HepG2 (cell line): ENCODE results near the gene HSD11B1. TPM values are rescaled to one million over a fixed set of nuclear protein-coding genes. Genes with fewer than 3 reads are reported as not detected.

Experiments
- FLYWCH1 ChIP-seq: sonication (generic); formaldehyde crosslinking; IDR thresholded peaks from 2 replicates; pipeline ENCODE4 v1.8.1; 2023; ENCODE audit warnings: mild to moderate bottlenecking, missing genetic modification reagents
- KAT2B ChIP-seq: fragments of 150-350 bp; IDR thresholded peaks from 2 replicates; pipeline ENCODE4 v1.6.1; 2014; ENCODE audit warnings: low read depth, low read length, borderline replicate concordance
- MED1 ChIP-seq: sonication (generic); formaldehyde crosslinking; IDR thresholded peaks from 2 replicates; pipeline ENCODE4 v1.4.0; 2020; ENCODE audit warnings: missing genetic modification reagents
- NONO ChIP-seq, 2 experiments: fragments of 450-650 bp in 1 of 2; sonication (generic) in 1 of 2; formaldehyde crosslinking in 1 of 2; IDR thresholded peaks in 1 of 2; conservative IDR thresholded peaks in 1 of 2; 2 replicates each; pipeline versions ENCODE4 v1.6.1 to v1.8.0; 2017 to 2022; ENCODE audit warnings: mild to moderate bottlenecking in 1 of 2, missing genetic modification reagents in 1 of 2, moderate library complexity in 1 of 2
- NRL ChIP-seq: sonication (generic); formaldehyde crosslinking; IDR thresholded peaks from 2 replicates; pipeline ENCODE4 v1.5.0; 2020; ENCODE audit warnings: missing genetic modification reagents, mild to moderate bottlenecking, moderate library complexity, borderline replicate concordance
- PAX8 ChIP-seq: sonication (generic); formaldehyde crosslinking; IDR thresholded peaks from 2 replicates; pipeline ENCODE4 v1.8.0; 2022; ENCODE audit warnings: mild to moderate bottlenecking, missing genetic modification reagents, borderline replicate concordance
- RAD21 ChIP-seq: fragments of 450-650 bp; formaldehyde crosslinking; IDR thresholded peaks from 2 replicates; pipeline ENCODE4 v1.5.0; 2020; ENCODE audit warnings: mild to moderate bottlenecking
- RFX1 ChIP-seq: fragments of 450-650 bp; IDR thresholded peaks from 2 replicates; pipeline ENCODE4 v1.6.1; 2017
- RNF2 ChIP-seq: fragments of 450-650 bp; conservative IDR thresholded peaks from 2 replicates; pipeline ENCODE4 v1.6.1; 2016; ENCODE audit warnings: low read depth
- SMARCC2 ChIP-seq: fragments of 450-650 bp; IDR thresholded peaks from 2 replicates; pipeline ENCODE4 v1.6.1; 2017; ENCODE audit warnings: antibody characterized with exemption, mild to moderate bottlenecking
- SRF ChIP-seq: IDR thresholded peaks from 2 replicates; pipeline ENCODE4 v1.6.1; 2011; ENCODE audit warnings: mild to moderate bottlenecking, low read depth, low read length, moderate library complexity
- ZBTB42 ChIP-seq: sonication (generic); formaldehyde crosslinking; IDR thresholded peaks from 2 replicates; pipeline ENCODE4 v1.5.0; 2020; ENCODE audit warnings: mild to moderate bottlenecking, missing genetic modification reagents
- ZMYM2 ChIP-seq: sonication (generic); formaldehyde crosslinking; IDR thresholded peaks from 2 replicates; pipeline ENCODE4 v1.8.0; 2022; ENCODE audit warnings: mild to moderate bottlenecking, missing genetic modification reagents
- ZNF20 ChIP-seq: sonication (generic); formaldehyde crosslinking; IDR thresholded peaks from 2 replicates; pipeline ENCODE4 v1.4.0; 2020; ENCODE audit warnings: mild to moderate bottlenecking, moderate library complexity, missing genetic modification reagents
- ZNF484 ChIP-seq: sonication (generic); formaldehyde crosslinking; IDR thresholded peaks from 2 replicates; pipeline ENCODE4 v1.5.1; 2020; ENCODE audit warnings: mild to moderate bottlenecking, low read depth, missing genetic modification reagents, borderline replicate concordance
- ZNF749 ChIP-seq: sonication (generic); formaldehyde crosslinking; IDR thresholded peaks from 2 replicates; pipeline ENCODE4 v1.8.0; 2022; ENCODE audit warnings: mild to moderate bottlenecking, missing genetic modification reagents, moderate library complexity, borderline replicate concordance
- ZNF850 ChIP-seq: sonication (generic); formaldehyde crosslinking; conservative IDR thresholded peaks from 2 replicates; pipeline ENCODE4 v1.9.0; 2021; ENCODE audit warnings: mild to moderate bottlenecking, missing genetic modification reagents
- ZNF879 ChIP-seq: sonication (generic); formaldehyde crosslinking; IDR thresholded peaks from 2 replicates; pipeline ENCODE4 v1.8.1; 2023; ENCODE audit warnings: missing genetic modification reagents
- ZSCAN21 ChIP-seq: sonication (generic); formaldehyde crosslinking; IDR thresholded peaks from 2 replicates; pipeline ENCODE4 v1.8.0; 2022; ENCODE audit warnings: mild to moderate bottlenecking, missing genetic modification reagents, moderate library complexity, borderline replicate concordance
- polyA plus RNA-seq, 8 experiments: library from polyadenylated mRNA; depleted of rRNA in 3 of 8; stranded (reverse) in 7 of 8; unstranded in 1 of 8; fragments of >200 nt; fragmentation: Illumina TruSeq in 4 of 8; extraction: Trizol in 4 of 8; gene quantifications; 2 replicates each; pipeline versions ENCODE4 v1.2.1 to v1.2.3, GENCODE V29; 2011 to 2016; ENCODE audit warnings: low read depth in 4 of 8, missing spikeins in 1 of 8, mixed read lengths in 1 of 8; ENCODE audit not compliant: insufficient read depth in 1 of 8
- total RNA-seq, 5 experiments: library from RNA; depleted of rRNA; stranded (reverse); fragments of >200 nt; fragmentation: Illumina TruSeq; extraction: Trizol; gene quantifications; 2 replicates each; pipeline ENCODE4 v1.2.3, GENCODE V29; 2016; ENCODE audit warnings: low read depth in 1 of 5
- TF ChIP-seq, protein P1 (sequence below): sonication (generic); formaldehyde crosslinking; IDR thresholded peaks from 2 replicates; pipeline ENCODE4 v1.8.0; 2022; ENCODE audit warnings: low read depth, missing genetic modification reagents
- TF ChIP-seq, protein P2 (sequence below): IDR thresholded peaks from 2 replicates; pipeline ENCODE4 v1.6.1; 2018; ENCODE audit warnings: missing genetic modification reagents, mild to moderate bottlenecking, missing compliant biosample characterization
- TF ChIP-seq, protein P3 (sequence below): sonication (generic); formaldehyde crosslinking; IDR thresholded peaks from 2 replicates; pipeline ENCODE4 v1.4.0; 2020; ENCODE audit warnings: missing genetic modification reagents
- TF ChIP-seq, protein P4 (sequence below): sonication (generic); formaldehyde crosslinking; IDR thresholded peaks from 2 replicates; pipeline ENCODE4 v1.4.0; 2020; ENCODE audit warnings: low read depth, mild to moderate bottlenecking, missing genetic modification reagents
- TF ChIP-seq, protein P5 (sequence below): IDR thresholded peaks from 2 replicates; pipeline ENCODE4 v1.6.1; 2012; ENCODE audit warnings: low read length, improper control_type of control experiment

The HSD11B1 gene
- total and polyA plus RNA-seq, 2 of the 13 experiments (the other 11 are each of a cell fraction or from before 2014, with no cell fraction given) = not detected

DNA sequence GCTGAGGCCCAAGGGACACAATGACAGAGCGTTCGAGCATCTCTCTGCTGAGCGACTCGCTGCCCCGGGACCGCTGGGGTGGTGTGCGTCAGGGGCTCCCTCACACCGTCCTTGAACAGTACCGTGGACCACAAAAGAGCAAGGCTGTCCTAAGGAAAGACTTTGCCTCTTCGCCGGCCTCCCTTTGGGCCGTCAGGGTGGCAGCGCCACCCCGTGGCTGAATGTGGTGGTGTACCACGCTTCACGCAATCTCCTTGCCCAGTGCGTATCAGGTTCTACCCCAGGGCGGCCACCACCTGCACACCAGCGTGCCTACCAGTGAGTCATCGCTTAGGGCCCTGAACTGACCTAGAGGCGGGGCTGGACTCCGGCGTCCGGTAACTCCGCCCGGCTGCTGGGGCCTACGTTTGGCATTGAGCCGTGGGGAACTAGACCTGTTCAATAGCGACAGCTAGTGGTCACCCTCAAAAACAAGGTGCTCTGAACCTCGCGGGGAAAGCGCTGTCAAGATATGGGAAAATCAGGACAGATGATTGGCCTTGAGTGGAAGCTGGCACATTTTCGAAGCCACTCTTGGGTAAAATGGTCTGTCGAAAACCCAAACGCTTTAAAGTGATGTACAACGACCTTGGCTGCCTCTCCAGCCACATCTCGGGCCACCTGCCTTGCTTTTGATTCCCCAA, 43.1 kb downstream of the HSD11B1 start (continued):
- TF ChIP-seq, protein P1, sequence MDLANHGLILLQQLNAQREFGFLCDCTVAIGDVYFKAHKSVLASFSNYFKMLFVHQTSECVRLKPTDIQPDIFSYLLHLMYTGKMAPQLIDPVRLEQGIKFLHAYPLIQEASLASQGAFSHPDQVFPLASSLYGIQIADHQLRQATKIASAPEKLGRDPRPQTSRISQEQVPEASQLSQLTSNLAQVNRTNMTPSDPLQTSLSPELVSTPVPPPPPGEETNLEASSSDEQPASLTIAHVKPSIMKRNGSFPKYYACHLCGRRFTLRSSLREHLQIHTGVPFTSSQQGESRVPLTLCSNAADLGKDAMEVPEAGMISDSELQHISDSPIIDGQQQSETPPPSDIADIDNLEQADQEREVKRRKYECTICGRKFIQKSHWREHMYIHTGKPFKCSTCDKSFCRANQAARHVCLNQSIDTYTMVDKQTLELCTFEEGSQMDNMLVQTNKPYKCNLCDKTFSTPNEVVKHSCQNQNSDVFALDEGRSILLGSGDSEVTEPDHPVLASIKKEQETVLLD (CRISPR knock-in tag) = no peak
- TF ChIP-seq ZBTB42 (CRISPR knock-in tag) = no peak
- no peak for TF ChIP-seq ZNF484 (CRISPR knock-in tag)
- no peak for TF ChIP-seq ZNF749 (CRISPR knock-in tag)
- TF ChIP-seq ZNF20 (CRISPR knock-in tag) = no peak
- no peak for TF ChIP-seq KAT2B
- TF ChIP-seq, protein P2, sequence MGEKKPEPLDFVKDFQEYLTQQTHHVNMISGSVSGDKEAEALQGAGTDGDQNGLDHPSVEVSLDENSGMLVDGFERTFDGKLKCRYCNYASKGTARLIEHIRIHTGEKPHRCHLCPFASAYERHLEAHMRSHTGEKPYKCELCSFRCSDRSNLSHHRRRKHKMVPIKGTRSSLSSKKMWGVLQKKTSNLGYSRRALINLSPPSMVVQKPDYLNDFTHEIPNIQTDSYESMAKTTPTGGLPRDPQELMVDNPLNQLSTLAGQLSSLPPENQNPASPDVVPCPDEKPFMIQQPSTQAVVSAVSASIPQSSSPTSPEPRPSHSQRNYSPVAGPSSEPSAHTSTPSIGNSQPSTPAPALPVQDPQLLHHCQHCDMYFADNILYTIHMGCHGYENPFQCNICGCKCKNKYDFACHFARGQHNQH (CRISPR knock-in tag) = 0 out of 2 replicates have a peak, but pooled peaks have one; percentile 46
- peak; percentile 25; the same call in 1 of the 2 replicates for TF ChIP-seq ZNF879 (CRISPR knock-in tag)
- TF ChIP-seq NRL (CRISPR knock-in tag) = no peak; the same call in 1 of the 2 replicates
- TF ChIP-seq, protein P3, sequence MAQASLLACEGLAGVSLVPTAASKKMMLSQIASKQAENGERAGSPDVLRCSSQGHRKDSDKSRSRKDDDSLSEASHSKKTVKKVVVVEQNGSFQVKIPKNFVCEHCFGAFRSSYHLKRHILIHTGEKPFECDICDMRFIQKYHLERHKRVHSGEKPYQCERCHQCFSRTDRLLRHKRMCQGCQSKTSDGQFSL = no peak
- TF ChIP-seq NONO (IDR thresholded peaks at IDR 0.05) = no peak
- TF ChIP-seq NONO (CRISPR knock-in tag; conservative IDR thresholded peaks at IDR 0.05) = no peak
- TF ChIP-seq RFX1 = no peak
- no peak for TF ChIP-seq FLYWCH1 (CRISPR knock-in tag)
- 0 out of 2 replicates have a peak, but pooled peaks have one; percentile 24 for TF ChIP-seq RNF2
- TF ChIP-seq ZSCAN21 (CRISPR knock-in tag) = peak; percentile 27; the same call in 1 of the 2 replicates
- peak; percentile 51 for TF ChIP-seq RAD21 (CRISPR knock-in tag)
- TF ChIP-seq MED1 (CRISPR knock-in tag) = peak; percentile 75
- TF ChIP-seq PAX8 (CRISPR knock-in tag) = no peak
- TF ChIP-seq ZMYM2 = no peak
- no peak for TF ChIP-seq SMARCC2
- TF ChIP-seq, protein P4, sequence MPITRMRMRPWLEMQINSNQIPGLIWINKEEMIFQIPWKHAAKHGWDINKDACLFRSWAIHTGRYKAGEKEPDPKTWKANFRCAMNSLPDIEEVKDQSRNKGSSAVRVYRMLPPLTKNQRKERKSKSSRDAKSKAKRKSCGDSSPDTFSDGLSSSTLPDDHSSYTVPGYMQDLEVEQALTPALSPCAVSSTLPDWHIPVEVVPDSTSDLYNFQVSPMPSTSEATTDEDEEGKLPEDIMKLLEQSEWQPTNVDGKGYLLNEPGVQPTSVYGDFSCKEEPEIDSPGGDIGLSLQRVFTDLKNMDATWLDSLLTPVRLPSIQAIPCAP (CRISPR knock-in tag) = no peak
- TF ChIP-seq, protein P5, sequence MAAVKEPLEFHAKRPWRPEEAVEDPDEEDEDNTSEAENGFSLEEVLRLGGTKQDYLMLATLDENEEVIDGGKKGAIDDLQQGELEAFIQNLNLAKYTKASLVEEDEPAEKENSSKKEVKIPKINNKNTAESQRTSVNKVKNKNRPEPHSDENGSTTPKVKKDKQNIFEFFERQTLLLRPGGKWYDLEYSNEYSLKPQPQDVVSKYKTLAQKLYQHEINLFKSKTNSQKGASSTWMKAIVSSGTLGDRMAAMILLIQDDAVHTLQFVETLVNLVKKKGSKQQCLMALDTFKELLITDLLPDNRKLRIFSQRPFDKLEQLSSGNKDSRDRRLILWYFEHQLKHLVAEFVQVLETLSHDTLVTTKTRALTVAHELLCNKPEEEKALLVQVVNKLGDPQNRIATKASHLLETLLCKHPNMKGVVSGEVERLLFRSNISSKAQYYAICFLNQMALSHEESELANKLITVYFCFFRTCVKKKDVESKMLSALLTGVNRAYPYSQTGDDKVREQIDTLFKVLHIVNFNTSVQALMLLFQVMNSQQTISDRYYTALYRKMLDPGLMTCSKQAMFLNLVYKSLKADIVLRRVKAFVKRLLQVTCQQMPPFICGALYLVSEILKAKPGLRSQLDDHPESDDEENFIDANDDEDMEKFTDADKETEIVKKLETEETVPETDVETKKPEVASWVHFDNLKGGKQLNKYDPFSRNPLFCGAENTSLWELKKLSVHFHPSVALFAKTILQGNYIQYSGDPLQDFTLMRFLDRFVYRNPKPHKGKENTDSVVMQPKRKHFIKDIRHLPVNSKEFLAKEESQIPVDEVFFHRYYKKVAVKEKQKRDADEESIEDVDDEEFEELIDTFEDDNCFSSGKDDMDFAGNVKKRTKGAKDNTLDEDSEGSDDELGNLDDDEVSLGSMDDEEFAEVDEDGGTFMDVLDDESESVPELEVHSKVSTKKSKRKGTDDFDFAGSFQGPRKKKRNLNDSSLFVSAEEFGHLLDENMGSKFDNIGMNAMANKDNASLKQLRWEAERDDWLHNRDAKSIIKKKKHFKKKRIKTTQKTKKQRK = no peak
- no peak for TF ChIP-seq ZNF850 (CRISPR knock-in tag)
- TF ChIP-seq SRF = no peak
